Pancreas (tissue), 10 donors: ENCODE data around the gene PRDM16. TPM values are rescaled to one million over a fixed set of nuclear protein-coding genes. Genes with fewer than 3 reads are reported as not detected.

ENCODE experiments used
- ATAC-seq, 4 donors: fragments of 200-7000 bp; cut with Tn5 transposase; one replicate each; pipeline versions ENCODE4 v1.8.0 to v1.9.1; 2020; ENCODE audit warnings: mild to moderate bottlenecking in 4 of 4, moderate library complexity in 4 of 4
- DNase-seq, 6 donors: peaks; one replicate each; pipeline ENCODE4 v3.0.0-alpha.2; 2020
- FAIRE-seq: peaks from 2 replicates; lab custom pipeline; 2012; peaks lifted over from hg19 to GRCh38; lab: Jason Lieb, UNC
- H3K27ac ChIP-seq, 4 donors: fragments of 200-600 bp; sonication (generic); 1 replicate in 3 of 4; 2 replicates in 1 of 4; pipeline versions ENCODE4 v1.5.0 to v1.8.0; 2020
- H3K27me3 ChIP-seq, 4 donors: fragments of 200-600 bp; one replicate each; pipeline ENCODE4 v1.8.0; 2021
- H3K36me3 ChIP-seq, 3 donors: fragments of 200-600 bp; sonication (generic) in 1 of 3; one replicate each; pipeline versions ENCODE4 v1.5.0 to v1.8.0; 2020 to 2021
- H3K4me1 ChIP-seq, 3 donors: fragments of 200-600 bp; one replicate each; pipeline ENCODE4 v1.8.0; 2021
- H3K4me3 ChIP-seq, 4 donors: fragments of 200-600 bp; sonication (generic) in 2 of 4; one replicate each; pipeline versions ENCODE4 v1.5.0 to v1.8.0; 2020 to 2021
- H3K9me3 ChIP-seq, 4 donors: fragments of 200-600 bp; one replicate each; pipeline ENCODE4 v1.8.0; 2021
- CTCF ChIP-seq, 4 donors: fragments of 200-600 bp; sonication (generic) in 3 of 4; IDR thresholded peaks; one replicate each; pipeline versions ENCODE4 v1.5.0 to v1.8.0; 2021; ENCODE audit warnings: antibody characterized with exemption in 4 of 4
- WGBS, 2 donors: extraction: QIAGEN DNeasy Blood & Tissue Kit; methylation state at CpG; one replicate each; pipeline ENCODE4 v1.1.7; 2013; 5-methylcytosine and 5-hydroxymethylcytosine counted together
- intact Hi-C, 3 donors: fragments of 100-400 bp; cut with DNase I; formaldehyde crosslinking; loops; one replicate each; pipeline versions ENCODE4 v1.11.1 to v1.14.2; 2022
- polyA plus RNA-seq, 2 donors: library from polyadenylated mRNA; stranded (reverse); fragments of 200-250 nt; gene quantifications; one replicate each; pipeline ENCODE4 v1.2.3, GENCODE V29; 2013
- total RNA-seq, 6 donors: library from RNA; stranded (reverse); fragmentation: NEBNext Ultra II Directional in 4 of 6; extraction: Animal tissue kit (Norgen Biotek cat#: 25700) in 4 of 6; gene quantifications; one replicate each; pipeline versions ENCODE4 v1.2.1 to v1.2.4, GENCODE V29; 2021 to 2023
- donor health status: healthy with polysubstance abuse.
- donor health status: DM: no; HTN: no; CAD: no; lungs with moderate emphysema.
- donor health status: DM: no; HTN: no; CAD: no.
- donor health status: control.
- donor health status: control.
- donor health status: Bipolar disorder and iron deficiency.
- donor health status: DM: yes; HTN: yes; CAD: no.
- donor health status: DM: no; HTN: no; CAD: no.
- donor health status: DM: no; HTN: no; CAD: no.
- donor health status: DM: yes; HTN: yes; CAD: no.

Gene PRDM16
- total and polyA plus RNA-seq, 8 donors, result 6.6 to 19.2 (median 14.9) TPM

- FAIRE-seq, result no peak
- H3K4me1 ChIP-seq, result peaks cover 0 to 15% (median 13%) of the 10 kb centered on the region in 3 donors
- no peak overlapping the region for H3K27ac ChIP-seq
- intact Hi-C loops, result no loop called here
- no peak for DNase-seq
- H3K9me3 ChIP-seq, result no peaks in the 10 kb centered on the region
- no peaks in the 10 kb centered on the region for H3K27me3 ChIP-seq
- WGBS, 2 donors, result 90 to 95% methylated on average over 12 of the region's 12 CpGs
- no peak for TF ChIP-seq CTCF (IDR thresholded peaks at IDR 0.05)
- H3K36me3 ChIP-seq, result no peaks in the 10 kb centered on the region
- no peak for ATAC-seq
- no peak overlapping the region for H3K4me3 ChIP-seq
Observed at GRCh38 chr1:3329640-3330281, 260.8 kb downstream of the PRDM16 start.

DNA sequence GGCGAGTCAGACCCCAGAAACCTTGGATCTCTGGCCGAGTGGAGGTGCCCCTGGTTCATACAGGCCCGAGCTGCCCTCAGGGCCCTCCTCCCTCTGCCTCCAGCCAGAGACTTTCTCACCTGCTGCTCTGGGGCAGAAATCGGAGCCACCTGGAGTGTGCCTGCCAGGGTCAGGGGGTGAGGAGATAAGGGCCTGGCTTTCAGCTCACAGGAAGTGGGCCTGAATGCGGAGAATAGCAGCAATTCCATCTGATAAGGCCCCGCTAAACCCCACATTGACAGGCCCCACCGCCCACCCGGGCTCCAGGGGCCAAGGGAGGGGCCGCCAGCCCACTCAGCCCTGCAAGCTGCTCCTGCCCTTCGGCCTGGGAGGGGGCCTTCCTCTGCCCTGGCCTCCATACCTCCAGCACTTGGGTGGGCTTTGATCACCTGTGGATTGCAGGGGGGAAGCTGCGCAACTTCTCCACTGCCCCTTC lies 261.8 kb downstream of the PRDM16 start:
- WGBS, 2 donors, result 53% methylated on average over 10 to 11 of the region's 11 CpGs
- Histone ChIP-seq H3K4me3 (no peak overlapping the region), H3K9me3 (no peaks in the 10 kb centered on the region), H3K4me1 (peaks cover 0 to 18% (median 13%) of the 10 kb centered on the region in 3 donors), H3K36me3 (no peaks in the 10 kb centered on the region), H3K27ac (peak overlapping the region in 1 of 4 donors; percentile 2), H3K27me3 (no peaks in the 10 kb centered on the region)
- intact Hi-C loops, result no loop called here
- peak in 3 of 4 donors; percentile 26 to 42 (median 26) for ATAC-seq
- peak in 1 of 6 donors; percentile 29 for DNase-seq
- no peak for TF ChIP-seq CTCF (IDR thresholded peaks at IDR 0.05)
- FAIRE-seq, result no peak

GRCh38 chr1:3331564-3331963 lies 262.6 kb downstream of the PRDM16 start:
- Histone ChIP-seq H3K27ac (no peak overlapping the region), H3K27me3 (no peaks in the 10 kb centered on the region), H3K9me3 (no peaks in the 10 kb centered on the region), H3K4me3 (no peak overlapping the region), H3K36me3 (no peaks in the 10 kb centered on the region), H3K4me1 (peaks cover 0 to 18% (median 13%) of the 10 kb centered on the region in 3 donors)
- ATAC-seq (no peak), DNase-seq (no peak), FAIRE-seq (no peak)
- intact Hi-C loops, result no loop called here
- 86 to 87% methylated on average over 14 of the region's 14 CpGs for WGBS, 2 donors
- TF ChIP-seq CTCF (IDR thresholded peaks at IDR 0.05), result no peak

DNA sequence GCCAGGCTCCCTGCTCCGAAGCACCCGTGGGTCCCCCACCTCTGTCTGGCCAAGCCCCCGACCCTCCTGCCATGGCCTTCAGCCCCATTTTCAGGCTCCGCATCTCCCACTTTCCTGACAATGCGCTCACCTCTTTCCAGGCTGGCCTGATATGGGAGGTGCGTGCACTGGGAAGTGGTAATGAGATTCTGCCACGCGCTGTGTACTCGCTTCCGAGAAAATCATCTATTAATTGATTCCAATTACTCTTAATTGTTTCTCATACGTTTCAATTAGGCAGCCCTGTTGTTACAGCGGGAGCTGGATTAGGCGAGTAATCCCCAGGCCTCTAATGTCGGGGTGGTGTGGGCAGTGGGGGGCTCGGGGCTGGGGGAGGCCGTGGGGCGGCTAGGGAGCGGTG lies 263.0 kb downstream of the PRDM16 start:
- TF ChIP-seq CTCF (IDR thresholded peaks at IDR 0.05), result no peak
- DNase-seq (peak in 1 of 6 donors; percentile 33), FAIRE-seq (no peak), ATAC-seq (no peak)
- H3K27me3 ChIP-seq, result no peaks in the 10 kb centered on the region
- WGBS, 2 donors, result 88 to 91% methylated on average over 18 of the region's 18 CpGs
- H3K27ac ChIP-seq, result no peak overlapping the region
- no peak overlapping the region for H3K4me3 ChIP-seq
- intact Hi-C loops, result no loop called here
- H3K9me3 ChIP-seq, result no peaks in the 10 kb centered on the region
- H3K4me1 ChIP-seq, result peaks cover 0 to 18% (median 13%) of the 10 kb centered on the region in 3 donors
- no peaks in the 10 kb centered on the region for H3K36me3 ChIP-seq

GRCh38 chr1:3332662-3333061 lies 263.7 kb downstream of the PRDM16 start:
- DNase-seq (no peak), FAIRE-seq (no peak), ATAC-seq (no peak)
- WGBS, 2 donors, result 89 to 93% methylated on average over 10 of the region's 10 CpGs
- Histone ChIP-seq H3K4me3 (no peak overlapping the region), H3K27me3 (no peaks in the 10 kb centered on the region), H3K27ac (no peak overlapping the region), H3K4me1 (peaks cover 0 to 18% (median 16%) of the 10 kb centered on the region in 3 donors), H3K9me3 (no peaks in the 10 kb centered on the region), H3K36me3 (no peaks in the 10 kb centered on the region)
- no peak for TF ChIP-seq CTCF (IDR thresholded peaks at IDR 0.05)
- intact Hi-C loops, result no loop called here
